Measurements from ENCODE around the gene HDAC8.

The HDAC8 gene

GRCh38 chrX:72301781-72302180, 270.9 kb downstream of the HDAC8 start:
- Histone ChIP-seq H3K4me3 (replicated peaks; ENCODE audit: low read depth, low read length) (no peak overlapping the region), H3K27me3 (replicated peaks; ENCODE audit: control insufficient read depth, insufficient read depth, low read length) (peaks cover 2% of the 10 kb centered on the region), H3K36me3 (ENCODE audit: control insufficient read depth, insufficient read depth, low read length) (no peaks in the 10 kb centered on the region)
- no peak for DNase-seq (ENCODE audit: extremely low read depth, insufficient read length)
- TF ChIP-seq CTCF (IDR thresholded peaks at IDR 0.05; ENCODE audit: insufficient read depth, low read length, poor library complexity, severe bottlenecking), result no peak

- no peaks in the 10 kb centered on the region for H3K36me3 ChIP-seq (ENCODE audit: control insufficient read depth, insufficient read depth, low read length)
- no peak overlapping the region for H3K4me3 ChIP-seq (replicated peaks; ENCODE audit: low read depth, low read length)
- TF ChIP-seq CTCF (IDR thresholded peaks at IDR 0.05; ENCODE audit: insufficient read depth, low read length, poor library complexity, severe bottlenecking), result no peak
- peaks cover 2% of the 10 kb centered on the region for H3K27me3 ChIP-seq (replicated peaks; ENCODE audit: control insufficient read depth, insufficient read depth, low read length)
- DNase-seq (ENCODE audit: extremely low read depth, insufficient read length), result no peak
Measured at GRCh38 chrX:72299891-72300630, 272.6 kb downstream of the HDAC8 start.

- no peak for DNase-seq (ENCODE audit: extremely low read depth, insufficient read length)
- peak; percentile 63 for TF ChIP-seq CTCF (IDR thresholded peaks at IDR 0.05; ENCODE audit: insufficient read depth, low read length, poor library complexity, severe bottlenecking)
- H3K27me3 ChIP-seq (replicated peaks; ENCODE audit: control insufficient read depth, insufficient read depth, low read length), result peaks cover 2% of the 10 kb centered on the region
Measured at GRCh38 chrX:72297953-72298730, 274.5 kb downstream of the HDAC8 start.

GRCh38 chrX:72296991-72297390, 275.7 kb downstream of the HDAC8 start:
- no peak for DNase-seq (ENCODE audit: extremely low read depth, insufficient read length)
- Histone ChIP-seq H3K27me3 (replicated peaks; ENCODE audit: control insufficient read depth, insufficient read depth, low read length) (peaks cover 2% of the 10 kb centered on the region), H3K36me3 (ENCODE audit: control insufficient read depth, insufficient read depth, low read length) (no peaks in the 10 kb centered on the region), H3K4me3 (replicated peaks; ENCODE audit: low read depth, low read length) (no peak overlapping the region)
- TF ChIP-seq CTCF (IDR thresholded peaks at IDR 0.05; ENCODE audit: insufficient read depth, low read length, poor library complexity, severe bottlenecking), result no peak

More at GRCh38 chrX:72297953-72298730, 274.5 kb downstream of the HDAC8 start:
- Histone ChIP-seq H3K4me3 (replicated peaks; ENCODE audit: low read depth, low read length) (no peak overlapping the region), H3K36me3 (ENCODE audit: control insufficient read depth, insufficient read depth, low read length) (no peaks in the 10 kb centered on the region)

GRCh38 chrX:72295745-72296144, 276.9 kb downstream of the HDAC8 start:
- no peaks in the 10 kb centered on the region for H3K36me3 ChIP-seq (ENCODE audit: control insufficient read depth, insufficient read depth, low read length)

More at GRCh38 chrX:72295745-72296144, 276.9 kb downstream of the HDAC8 start:
- TF ChIP-seq CTCF (IDR thresholded peaks at IDR 0.05; ENCODE audit: insufficient read depth, low read length, poor library complexity, severe bottlenecking), result no peak
- no peak for DNase-seq (ENCODE audit: extremely low read depth, insufficient read length)
- peaks cover 2% of the 10 kb centered on the region for H3K27me3 ChIP-seq (replicated peaks; ENCODE audit: control insufficient read depth, insufficient read depth, low read length)
- no peak overlapping the region for H3K4me3 ChIP-seq (replicated peaks; ENCODE audit: low read depth, low read length)
